GM18517 (cell line): ENCODE measurements around the gene ARFIP1.

Source experiments
- ATAC-seq: cut with Tn5 transposase; IDR thresholded peaks from one replicate; pipeline ENCODE4 v1.9.1; 2021; ENCODE audit warnings: mild to moderate bottlenecking, moderate library complexity; ENCODE audit not compliant: unreplicated experiment

ARFIP1 gene

DNA sequence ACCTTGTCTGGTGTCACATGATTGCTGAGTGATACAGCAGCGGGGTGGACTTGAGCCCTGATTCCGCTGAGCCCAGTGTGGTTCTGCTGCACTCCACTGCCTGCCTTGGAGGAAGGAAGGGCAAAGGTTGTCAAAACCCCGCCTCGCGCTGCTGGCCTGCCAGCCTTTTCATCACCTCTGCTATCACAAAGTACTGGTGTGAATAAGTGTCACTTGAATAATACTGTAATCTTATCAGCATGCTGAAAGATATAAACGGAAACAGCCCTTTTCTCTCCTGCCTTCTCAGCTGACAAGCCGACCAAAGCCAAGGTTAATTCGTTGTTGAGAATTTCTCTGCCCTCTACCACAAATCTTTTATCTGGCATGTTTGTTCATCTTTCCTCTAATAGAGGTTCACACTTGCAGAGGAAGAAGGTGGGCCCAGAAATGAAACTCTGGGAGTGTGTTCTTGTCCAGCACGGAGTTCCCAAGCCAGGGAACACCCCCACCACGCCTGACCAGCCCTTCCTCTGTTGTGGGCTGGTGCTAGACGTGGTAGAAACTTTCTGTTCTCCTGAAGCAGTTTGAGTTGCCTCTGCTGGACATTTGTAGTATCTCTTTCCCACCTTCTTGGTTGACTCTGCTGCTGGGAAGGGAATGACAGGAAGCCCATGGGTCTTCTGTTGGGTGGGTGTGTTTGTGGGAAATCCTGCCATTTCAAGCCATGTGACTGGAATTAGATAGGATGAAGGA, 177.8 kb downstream of the ARFIP1 start:
- ATAC-seq, result no peak

- ATAC-seq, result no peak
These were observed 179.3 kb downstream of the ARFIP1 start for GRCh38 chr4:152959080-152959479.

DNA sequence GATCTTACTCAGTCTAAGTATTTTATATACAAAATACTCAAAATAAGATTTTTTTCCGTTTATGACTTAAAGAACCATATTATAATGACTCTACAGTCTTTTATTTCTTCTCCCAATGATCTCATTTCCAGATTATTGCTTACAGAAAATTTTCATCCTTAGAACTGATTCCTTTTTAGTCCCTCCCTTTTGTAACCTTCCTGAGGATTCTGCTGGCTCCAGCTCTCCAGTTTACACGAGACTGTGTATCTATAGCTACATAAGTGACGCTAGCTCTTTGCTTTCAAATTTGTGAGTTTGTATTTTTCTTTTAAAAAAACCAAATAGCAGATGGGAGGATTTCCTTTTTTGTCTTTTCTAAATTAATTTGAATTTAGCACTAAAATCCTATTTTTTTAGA, 180.3 kb downstream of the ARFIP1 start:
- no peak for ATAC-seq

DNA sequence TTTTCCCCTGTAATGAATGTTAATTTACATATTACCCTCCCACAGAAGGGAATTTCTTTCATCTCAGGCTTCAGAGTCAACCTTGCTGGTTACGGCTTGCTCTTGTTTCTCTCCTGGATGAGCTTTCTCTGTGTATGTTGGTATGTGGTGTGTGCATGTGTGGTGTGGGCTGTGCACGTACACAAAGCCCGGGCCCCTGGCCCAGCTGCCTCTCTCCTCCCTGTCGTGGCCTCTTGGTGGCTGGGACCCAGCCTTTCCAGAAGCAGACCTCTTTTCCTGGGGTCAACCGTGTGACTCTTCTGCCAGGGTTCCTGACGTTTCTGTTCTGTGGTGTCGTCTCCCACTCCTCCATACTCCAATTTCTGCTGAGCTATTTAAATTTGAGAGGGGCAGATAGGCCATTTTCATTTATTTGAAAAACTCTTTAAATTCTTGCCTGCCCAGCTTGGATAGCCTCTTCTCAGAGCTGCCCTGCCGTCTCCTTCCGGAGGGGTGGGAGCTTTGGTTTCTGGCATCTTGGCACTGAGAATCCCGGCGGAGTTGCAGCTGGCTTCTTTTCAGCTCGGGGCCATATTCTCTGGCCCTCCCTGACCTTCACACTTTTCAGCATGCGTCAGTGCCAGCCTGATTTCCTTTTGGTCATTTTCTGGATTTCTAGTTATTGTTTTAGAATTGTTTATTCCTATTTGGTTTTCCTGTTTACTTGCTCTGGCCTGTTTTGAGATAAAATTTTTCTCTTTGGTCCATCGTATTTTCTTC, 181.4 kb downstream of the ARFIP1 start:
- ATAC-seq, result no peak

- no peak for ATAC-seq
These were observed 182.0 kb downstream of the ARFIP1 start for GRCh38 chr4:152961773-152962115.
